ENCODE results near the gene ERCC6L2. TPM values are rescaled to one million over a fixed set of nuclear protein-coding genes. Genes with fewer than 3 reads are reported as not detected.

Gene ERCC6L2
- polyA plus RNA-seq, 1 donor from 2014 or later = 72.6 TPM

GRCh38 chr9:95940265-95940664, 64.8 kb downstream of the ERCC6L2 start:
- Histone ChIP-seq H3K4me3 (ENCODE audit: low read length) (no peak overlapping the region), H3K9me3 (ENCODE audit: low read length) (no peaks in the 10 kb centered on the region), H3K27me3 (ENCODE audit: insufficient read depth, low read depth, low read length) (no peaks in the 10 kb centered on the region), H3K9me2 (ENCODE audit: insufficient read depth, low read length) (no peaks in the 10 kb centered on the region), H3K79me2 (replicated peaks; ENCODE audit: insufficient read depth, low read length) (no peaks in the 10 kb centered on the region), H3K9ac (ENCODE audit: low read length) (no peak overlapping the region), H3F3A (ENCODE audit: insufficient read depth, low read length, poor library complexity, severe bottlenecking) (no peaks in the 10 kb centered on the region), H2AFZ (ENCODE audit: low read depth, low read length) (no peak overlapping the region), H3K4me2 (ENCODE audit: low read length) (no peak overlapping the region), H4K20me1 (ENCODE audit: insufficient read depth) (no peaks in the 10 kb centered on the region), H3K36me3 (ENCODE audit: insufficient read depth, low read length) (peaks cover 24% of the 10 kb centered on the region), H3K27ac (ENCODE audit: low read length) (no peak overlapping the region)
- TF ChIP-seq REST (IDR thresholded peaks at IDR 0.05; ENCODE audit: borderline replicate concordance) = no peak
- no peak for TF ChIP-seq SMC3 (conservative IDR thresholded peaks at IDR 0.05; ENCODE audit: poor library complexity)
- TF ChIP-seq EP300 (conservative IDR thresholded peaks at IDR 0.05; ENCODE audit: poor library complexity, severe bottlenecking) = no peak
- TF ChIP-seq MXI1 (conservative IDR thresholded peaks at IDR 0.05; ENCODE audit: poor library complexity, severe bottlenecking) = no peak
- TF ChIP-seq RAD21 (conservative IDR thresholded peaks at IDR 0.05) = no peak
- TF ChIP-seq CTCF (IDR thresholded peaks at IDR 0.05; ENCODE audit: poor library complexity, severe bottlenecking) = no peak
- no peak for TF ChIP-seq POLR2AphosphoS5 (IDR thresholded peaks at IDR 0.05)
- TF ChIP-seq TAF1 (IDR thresholded peaks at IDR 0.05; ENCODE audit: low read depth) = no peak
- TF ChIP-seq EZH2 (IDR thresholded peaks at IDR 0.05; ENCODE audit: borderline replicate concordance, insufficient read depth, low read length, poor library complexity, severe bottlenecking) = no peak

GRCh38 chr9:95942016-95942415, 66.5 kb downstream of the ERCC6L2 start:
- H2AFZ ChIP-seq (ENCODE audit: low read depth, low read length) = no peak overlapping the region
- no peaks in the 10 kb centered on the region for H4K20me1 ChIP-seq (ENCODE audit: insufficient read depth)
- no peak for TF ChIP-seq POLR2AphosphoS5 (IDR thresholded peaks at IDR 0.05)
- TF ChIP-seq EZH2 (IDR thresholded peaks at IDR 0.05; ENCODE audit: borderline replicate concordance, insufficient read depth, low read length, poor library complexity, severe bottlenecking) = no peak
- no peak for TF ChIP-seq EP300 (conservative IDR thresholded peaks at IDR 0.05; ENCODE audit: poor library complexity, severe bottlenecking)
- no peak for TF ChIP-seq MXI1 (conservative IDR thresholded peaks at IDR 0.05; ENCODE audit: poor library complexity, severe bottlenecking)
- no peak for TF ChIP-seq RAD21 (conservative IDR thresholded peaks at IDR 0.05)
- TF ChIP-seq TAF1 (IDR thresholded peaks at IDR 0.05; ENCODE audit: low read depth) = no peak
- H3K79me2 ChIP-seq (replicated peaks; ENCODE audit: insufficient read depth, low read length) = no peaks in the 10 kb centered on the region
- H3K9ac ChIP-seq (ENCODE audit: low read length) = no peak overlapping the region
- H3F3A ChIP-seq (ENCODE audit: insufficient read depth, low read length, poor library complexity, severe bottlenecking) = no peaks in the 10 kb centered on the region
- peaks cover 5% of the 10 kb centered on the region for H3K9me3 ChIP-seq (ENCODE audit: low read length)
- no peaks in the 10 kb centered on the region for H3K27me3 ChIP-seq (ENCODE audit: insufficient read depth, low read depth, low read length)
- no peak overlapping the region for H3K4me2 ChIP-seq (ENCODE audit: low read length)
- H3K4me3 ChIP-seq (ENCODE audit: low read length) = no peak overlapping the region
- H3K9me2 ChIP-seq (ENCODE audit: insufficient read depth, low read length) = no peaks in the 10 kb centered on the region
- H3K36me3 ChIP-seq (ENCODE audit: insufficient read depth, low read length) = peaks cover 24% of the 10 kb centered on the region
- H3K27ac ChIP-seq (ENCODE audit: low read length) = no peak overlapping the region

Data from neural cell (in vitro differentiated cells).